Karpas-422 (cell line): ENCODE data around the gene CARHSP1. TPM values are rescaled to one million over a fixed set of nuclear protein-coding genes. Genes with fewer than 3 reads are reported as not detected.

Experiments
- total RNA-seq: library from RNA; depleted of rRNA; stranded (reverse); fragments of >200 nt; shearing (Covaris generic); gene quantifications from 2 replicates; pipeline ENCODE4 v1.2.3, GENCODE V29; 2014; ENCODE audit warnings: low replicate concordance; rRNA removed

CARHSP1 gene
- total RNA-seq, 1 experiment from 2014 or later, result 48.3 TPM

Other genes starting within 250 kb of the CARHSP1 start
- gene METTL22, start 247.3 kb downstream of the CARHSP1 start, total RNA-seq, result 42.5 and 48.9 TPM in 2 replicates
- 8.2 TPM in 2 replicates for gene ABAT, start 194.4 kb downstream of the CARHSP1 start, total RNA-seq
- 4.9 and 8.1 TPM in 2 replicates for gene TMEM186, start 71.4 kb downstream of the CARHSP1 start, total RNA-seq
- gene PMM2, start 71.2 kb downstream of the CARHSP1 start, total RNA-seq, result 26.5 and 27.1 TPM in 2 replicates
- gene LITAFD, start 13.3 kb upstream of the CARHSP1 start, total RNA-seq, result 0.45 TPM in 1 of 2 replicates, not detected in the other
- gene USP7, start 94.9 kb upstream of the CARHSP1 start, total RNA-seq, result 38.6 and 42.5 TPM in 2 replicates
- gene HAPSTR1, start 222.6 kb upstream of the CARHSP1 start, total RNA-seq, result 45.1 and 51.2 TPM in 2 replicates